CD4-positive, alpha-beta memory T cell (primary cell): ENCODE results near the gene PES1. TPM values are rescaled to one million over a fixed set of nuclear protein-coding genes. Genes with fewer than 3 reads are reported as not detected.
A peak's percentile ranks its signal among the peaks of the same experiment; 100 is the strongest.
"Not testable (repeated sequence)": the region's sequence is repeated elsewhere in the genome, so short reads cannot be mapped to it uniquely, and the experiment has no call there.

ENCODE experiments used
- CTCF ChIA-PET: fragments of 350-600 bp; sonication (Branson Sonifier 250); formaldehyde crosslinking; loops from one replicate; lab custom pipeline; 2021; ENCODE audit warnings: inconsistent platforms; ENCODE audit not compliant: partially characterized antibody; lab: Charles Lee
- POLR2A ChIA-PET: fragments of 350-600 bp; sonication (Branson Sonifier 250); formaldehyde crosslinking; loops from one replicate; lab custom pipeline; 2021; ENCODE audit not compliant: partially characterized antibody; lab: Charles Lee
- DNase-seq, 5 donors: peaks; one replicate each; pipeline versions ENCODE4 v3.0.0 to v3.0.0-alpha.2; 2020 to 2022; ENCODE audit warnings: mixed read lengths in 1 of 5
- H3K27ac ChIP-seq: one replicate; pipeline ENCODE4 v1.7.0; 2013; ENCODE audit warnings: low read depth, low read length
- H3K27me3 ChIP-seq: 2 replicates; pipeline ENCODE4 v1.7.0; 2013; ENCODE audit warnings: mild to moderate bottlenecking, low read length, moderate library complexity; ENCODE audit not compliant: insufficient read depth
- H3K36me3 ChIP-seq: 2 replicates; pipeline ENCODE4 v1.7.0; 2013; ENCODE audit warnings: mild to moderate bottlenecking, low read length, moderate library complexity; ENCODE audit not compliant: insufficient read depth
- H3K4me1 ChIP-seq: 2 replicates; pipeline ENCODE4 v1.7.0; 2013; ENCODE audit warnings: mild to moderate bottlenecking, low read length, moderate library complexity; ENCODE audit not compliant: insufficient read depth
- H3K4me3 ChIP-seq, 2 donors: one replicate each; pipeline ENCODE4 v1.7.0; 2013; ENCODE audit warnings: low read length in 2 of 2, mild to moderate bottlenecking in 1 of 2
- H3K9me3 ChIP-seq, 2 donors: one replicate each; pipeline ENCODE4 v1.7.0; 2013; ENCODE audit warnings: low read length in 2 of 2, control low read depth in 1 of 2; ENCODE audit not compliant: control insufficient read depth in 1 of 2
- H3K27ac Mint-ChIP-seq, 7 donors: one replicate each; pipeline ENCODE4 v1.8.0; 2020 to 2021; ENCODE audit warnings: mixed read lengths in 7 of 7, mild to moderate bottlenecking in 6 of 7, inconsistent platforms in 3 of 7, moderate library complexity in 3 of 7
- H3K27me3 Mint-ChIP-seq, 2 donors: one replicate each; pipeline ENCODE4 v1.8.0; 2020 to 2021; ENCODE audit warnings: mixed read lengths in 2 of 2
- H3K36me3 Mint-ChIP-seq, 2 donors: one replicate each; pipeline ENCODE4 v1.8.0; 2020 to 2021; ENCODE audit warnings: mixed read lengths in 2 of 2, inconsistent platforms in 1 of 2, mild to moderate bottlenecking in 1 of 2
- H3K4me1 Mint-ChIP-seq, 4 donors: one replicate each; pipeline ENCODE4 v1.8.0; 2020 to 2021; ENCODE audit warnings: mixed read lengths in 4 of 4, mild to moderate bottlenecking in 1 of 4
- H3K4me3 Mint-ChIP-seq, 8 donors: one replicate each; pipeline ENCODE4 v1.8.0; 2020 to 2021; ENCODE audit warnings: mixed read lengths in 8 of 8, mild to moderate bottlenecking in 7 of 8, moderate library complexity in 6 of 8, inconsistent platforms in 3 of 8
- H3K9me3 Mint-ChIP-seq, 8 donors: one replicate each; pipeline ENCODE4 v1.8.0; 2020 to 2021; ENCODE audit warnings: mixed read lengths in 8 of 8, mild to moderate bottlenecking in 5 of 8, inconsistent platforms in 3 of 8, moderate library complexity in 1 of 8
- intact Hi-C: fragments of 100-400 bp; cut with micrococcal nuclease; formaldehyde crosslinking; loops from one replicate; pipeline ENCODE4 v1.15.1; 2023
- polyA plus RNA-seq, 2 donors: library from polyadenylated mRNA; unstranded; fragments of 300-500 nt; fragmentation: Illumina TruSeq; gene quantifications; one replicate each; pipeline ENCODE4 v1.2.3, GENCODE V29; 2021
- total RNA-seq, 2 experiments: library from RNA; stranded (reverse); gene quantifications; one replicate each; pipeline ENCODE4 v1.2.3, GENCODE V29; 2021

The PES1 gene
- total and polyA plus RNA-seq, 4 experiments from 2014 or later, result 41.3 to 51.6 (median 49.4) TPM

- CTCF ChIA-PET, result interaction anchor here (0.7 to 4.2 kb wide), 30 partner anchors 8 to 594 kb away, joined by 3 to 79 read pairs (median 6); partner anchors contain the start of genes DUSP18, OSBP2, SELENOM and TCN2
- H3K4me3 ChIP-seq, result peak within 1 kb of the TSS; percentile 81 to 91
- no peaks in the 10 kb centered on the region for H3K36me3 ChIP-seq
- no peaks in the 10 kb centered on the region for H3K9me3 ChIP-seq
- Mint-ChIP-seq H3K27ac (peak within 1 kb of the TSS; percentile 88 to 98 (median 93)), H3K36me3 (peaks cover 1 to 5% of the 10 kb centered on the region in 2 donors), H3K4me3 (peak within 1 kb of the TSS; percentile 84 to 95 (median 89)), H3K4me1 (peaks cover 10 to 29% (median 16%) of the 10 kb centered on the region in 4 donors), H3K9me3 (peaks cover 0 to 2% (median 0%) of the 10 kb centered on the region in 8 donors), H3K27me3 (no peaks in the 10 kb centered on the region)
- peaks cover 34% of the 10 kb centered on the region for H3K4me1 ChIP-seq
- H3K27me3 ChIP-seq, result no peaks in the 10 kb centered on the region
- peak; percentile 92 to 95 (median 92) for DNase-seq
- intact Hi-C loops, result loop anchor here (1.0 to 5.0 kb wide), 7 partner anchors 32 to 712 kb away; partner anchors contain the start of genes DUSP18, LIMK2, OSBP2 and PATZ1
- peak within 1 kb of the TSS; percentile 79 for H3K27ac ChIP-seq
- POLR2A ChIA-PET, result interaction anchor here (0.8 to 3.1 kb wide), 25 partner anchors 14 to 764 kb away, joined by 3 to 33 read pairs (median 6); partner anchors contain the start of genes DRG1, DUSP18, MORC2 and OSBP2
Measured at GRCh38 chr22:30635273-30636225, 43.8 kb upstream of the PES1 start, which contains the start of gene SLC35E4. TSS of gene SLC35E4 (plus strand) at chr22:30635781. CDS start at chr22:30636451, 670 bp downstream.

DNA sequence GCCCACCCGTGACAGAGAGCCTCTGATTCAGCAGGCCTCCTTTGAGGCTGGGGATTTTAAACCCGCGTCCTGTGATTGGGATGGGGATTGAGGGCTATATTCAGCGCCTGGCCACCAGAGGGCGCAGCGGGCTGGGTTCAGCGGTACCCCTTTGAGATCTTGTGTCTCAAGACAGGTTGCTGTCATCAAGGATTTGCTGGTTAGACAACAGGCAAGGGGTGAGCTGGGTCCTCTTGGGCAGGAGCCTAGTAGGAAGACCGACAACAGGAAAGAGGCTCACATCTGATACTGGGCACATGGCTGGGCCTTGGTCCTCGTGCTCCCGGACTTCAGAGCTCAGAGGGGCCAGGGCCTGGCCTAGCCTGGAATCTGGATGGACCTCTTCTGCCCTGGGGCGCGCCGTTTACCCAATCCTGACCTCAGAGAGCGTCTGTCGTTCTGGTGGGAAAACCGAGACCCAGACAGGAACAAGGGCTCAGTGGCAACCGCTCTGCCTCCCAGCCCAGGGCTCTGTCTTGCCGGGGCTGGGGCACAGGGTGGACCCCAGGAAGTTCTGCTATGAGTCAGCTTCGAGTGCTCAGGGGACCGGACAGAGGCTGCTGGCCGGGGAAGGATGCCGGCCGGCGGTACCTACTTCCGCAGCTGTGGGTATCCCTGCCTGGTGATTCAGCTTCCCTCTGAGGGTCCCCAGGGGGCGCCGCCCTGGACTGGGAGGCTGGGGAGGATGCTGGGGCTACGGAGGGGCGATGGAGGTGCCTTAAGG, 42.9 kb upstream of the PES1 start:
- no peaks in the 10 kb centered on the region for H3K27me3 Mint-ChIP-seq
- Histone ChIP-seq H3K27me3 (no peaks in the 10 kb centered on the region), H3K36me3 (no peaks in the 10 kb centered on the region), H3K9me3 (no peaks in the 10 kb centered on the region), H3K27ac (peak overlapping the region; percentile 79), H3K4me1 (peaks cover 34% of the 10 kb centered on the region), H3K4me3 (peak overlapping the region; percentile 81 to 91)
- H3K9me3 Mint-ChIP-seq, result peaks cover 0 to 2% (median 0%) of the 10 kb centered on the region in 8 donors
- DNase-seq, result peak; percentile 84 to 87 (median 86)
- peaks cover 1 to 5% of the 10 kb centered on the region in 2 donors for H3K36me3 Mint-ChIP-seq
- H3K27ac Mint-ChIP-seq, result peak overlapping the region; percentile 88 to 98 (median 93)
- ChIA-PET CTCF (interaction anchor here (0.7 to 4.2 kb wide), 37 partner anchors 9 to 595 kb away, joined by 3 to 79 read pairs (median 5); partner anchors contain the start of genes DUSP18, OSBP2, PES1 and SELENOM), POLR2A (interaction anchor here (0.8 to 3.1 kb wide), 28 partner anchors 15 to 814 kb away, joined by 3 to 33 read pairs (median 6); partner anchors contain the start of genes DRG1, DUSP18, MORC2 and OSBP2)
- peak overlapping the region; percentile 81 to 95 (median 84) for H3K4me3 Mint-ChIP-seq
- intact Hi-C loops, result loop anchor here (1.0 to 5.0 kb wide), 10 partner anchors 33 to 713 kb away; partner anchors contain the start of genes DUSP18, LIMK2, OSBP2 and PATZ1
- H3K4me1 Mint-ChIP-seq, result peaks cover 10 to 29% (median 16%) of the 10 kb centered on the region in 4 donors

GRCh38 chr22:30631469-30631868, 39.8 kb upstream of the PES1 start:
- H3K36me3 ChIP-seq, H3K27me3 Mint-ChIP-seq, H3K4me3 Mint-ChIP-seq: not testable (repeated sequence)

GRCh38 chr22:30628491-30628890, 36.8 kb upstream of the PES1 start:
- CTCF ChIA-PET, result interaction anchor here (0.8 to 2.0 kb wide), 2 partner anchors 21 to 127 kb away, joined by 3 to 5 read pairs; no protein-coding TSS in a partner anchor
- no peaks in the 10 kb centered on the region for H3K9me3 Mint-ChIP-seq

More at GRCh38 chr22:30631469-30631868, 39.8 kb upstream of the PES1 start:
- POLR2A ChIA-PET, H3K9me3 Mint-ChIP-seq, intact Hi-C loops, H3K27ac Mint-ChIP-seq, H3K9me3 ChIP-seq, CTCF ChIA-PET, H3K27me3 ChIP-seq, H3K36me3 Mint-ChIP-seq, DNase-seq, H3K4me3 ChIP-seq, H3K27ac ChIP-seq: not testable (repeated sequence)
- peaks cover 18% of the 10 kb centered on the region for H3K4me1 ChIP-seq
- peaks cover 6 to 21% (median 10%) of the 10 kb centered on the region in 4 donors for H3K4me1 Mint-ChIP-seq

DNA sequence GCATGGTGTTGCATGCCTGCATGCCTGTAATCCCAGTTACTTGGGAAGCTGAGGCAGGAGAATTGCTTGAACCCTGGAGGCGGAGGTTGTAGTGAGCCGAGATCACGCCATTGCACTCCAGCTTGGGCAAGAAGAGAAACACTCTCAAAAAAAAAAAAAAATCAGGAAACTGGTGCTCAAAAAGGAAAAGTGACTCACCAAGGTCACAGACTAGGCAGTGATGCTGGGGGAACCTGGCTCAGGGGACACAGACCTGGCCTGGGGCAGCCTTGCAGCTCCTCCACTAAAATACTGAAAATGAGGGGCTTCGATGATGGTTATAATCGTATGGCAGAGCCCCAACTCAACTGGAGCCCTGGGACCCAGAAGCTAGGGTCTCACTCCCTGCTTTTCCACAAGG, 35.8 kb upstream of the PES1 start:
- peak overlapping the region in 1 of 8 donors; percentile 6 for H3K4me3 Mint-ChIP-seq
- no peaks in the 10 kb centered on the region for H3K9me3 ChIP-seq
- no peak overlapping the region for H3K4me3 ChIP-seq
- H3K9me3 Mint-ChIP-seq, result no peaks in the 10 kb centered on the region
- ChIA-PET POLR2A (no interaction called here), CTCF (no interaction called here)
- no peaks in the 10 kb centered on the region for H3K4me1 Mint-ChIP-seq
- no peaks in the 10 kb centered on the region for H3K27me3 ChIP-seq
- no peak overlapping the region for H3K27ac ChIP-seq
- no peaks in the 10 kb centered on the region for H3K4me1 ChIP-seq
- no peak for DNase-seq
- H3K27me3 Mint-ChIP-seq, result no peaks in the 10 kb centered on the region
- intact Hi-C loops, result no loop called here
- no peaks in the 10 kb centered on the region for H3K36me3 ChIP-seq
- no peaks in the 10 kb centered on the region for H3K36me3 Mint-ChIP-seq
- no peak overlapping the region for H3K27ac Mint-ChIP-seq

More at GRCh38 chr22:30628491-30628890, 36.8 kb upstream of the PES1 start:
- no peak overlapping the region for H3K27ac ChIP-seq
- POLR2A ChIA-PET, result interaction anchor here (1.8 kb wide), 1 partner anchor 21 kb away, joined by 5 read pairs; the partner anchor contains the start of gene TCN2
- intact Hi-C loops, result no loop called here
- H3K4me3 ChIP-seq, result no peak overlapping the region
- Mint-ChIP-seq H3K27ac (no peak overlapping the region), H3K4me3 (no peak overlapping the region), H3K36me3 (no peaks in the 10 kb centered on the region), H3K27me3 (no peaks in the 10 kb centered on the region), H3K4me1 (no peaks in the 10 kb centered on the region)
- no peaks in the 10 kb centered on the region for H3K27me3 ChIP-seq
- H3K9me3 ChIP-seq, result no peaks in the 10 kb centered on the region
- no peak for DNase-seq
- no peaks in the 10 kb centered on the region for H3K36me3 ChIP-seq
- H3K4me1 ChIP-seq, result no peaks in the 10 kb centered on the region

DNA sequence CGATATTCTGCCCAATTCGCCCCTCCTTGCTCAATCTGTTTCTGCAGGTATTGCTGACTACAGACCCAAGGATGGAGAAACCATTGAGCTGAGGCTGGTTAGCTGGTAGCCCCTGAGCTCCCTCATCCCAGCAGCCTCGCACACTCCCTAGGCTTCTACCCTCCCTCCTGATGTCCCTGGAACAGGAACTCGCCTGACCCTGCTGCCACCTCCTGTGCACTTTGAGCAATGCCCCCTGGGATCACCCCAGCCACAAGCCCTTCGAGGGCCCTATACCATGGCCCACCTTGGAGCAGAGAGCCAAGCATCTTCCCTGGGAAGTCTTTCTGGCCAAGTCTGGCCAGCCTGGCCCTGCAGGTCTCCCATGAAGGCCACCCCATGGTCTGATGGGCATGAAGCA, 34.7 kb upstream of the PES1 start:
- H3K27ac ChIP-seq, result no peak overlapping the region
- no peak overlapping the region for H3K4me3 ChIP-seq
- intact Hi-C loops, result no loop called here
- H3K4me1 ChIP-seq, result no peaks in the 10 kb centered on the region
- DNase-seq, result no peak
- H3K4me1 Mint-ChIP-seq, result no peaks in the 10 kb centered on the region
- H3K9me3 ChIP-seq, result no peaks in the 10 kb centered on the region
- no peak overlapping the region for H3K27ac Mint-ChIP-seq
- ChIA-PET CTCF (interaction anchor here (1.8 kb wide), 1 partner anchor 8 kb away, joined by 5 read pairs; no protein-coding TSS in a partner anchor), POLR2A (interaction anchor here (1.2 kb wide), 1 partner anchor 19 kb away, joined by 3 read pairs; the partner anchor contains the start of gene TCN2)
- H3K4me3 Mint-ChIP-seq, result no peak overlapping the region
- H3K36me3 Mint-ChIP-seq, result no peaks in the 10 kb centered on the region
- H3K9me3 Mint-ChIP-seq, result no peaks in the 10 kb centered on the region
- no peaks in the 10 kb centered on the region for H3K36me3 ChIP-seq
- H3K27me3 Mint-ChIP-seq, result no peaks in the 10 kb centered on the region
- no peaks in the 10 kb centered on the region for H3K27me3 ChIP-seq
